ENCODE data around the gene BTRC. TPM values are rescaled to one million over a fixed set of nuclear protein-coding genes. Genes with fewer than 3 reads are reported as not detected.

Gene BTRC
- total RNA-seq, 4 donors from 2014 or later = 12.6 to 26.5 (median 20.7) TPM

GRCh38 chr10:101566333-101567164 is 212.6 kb downstream of the BTRC start:
- intact Hi-C loops (cut with DNase I; ENCODE audit: low total_unique reads) = loop anchor here (5.0 kb wide), 1 partner anchor 349 kb away; no protein-coding TSS in a partner anchor
- Histone ChIP-seq H3K27me3 (peaks cover 16 to 37% of the 10 kb centered on the region in 2 donors), H3K4me3 (no peak overlapping the region), H3K9me3 (no peaks in the 10 kb centered on the region), H3K4me1 (peaks cover 0 to 15% of the 10 kb centered on the region in 2 donors), H3K27ac (no peak overlapping the region), H3K36me3 (no peaks in the 10 kb centered on the region)
- DNase-seq = peak in 1 of 2 donors; percentile 11
- no peak for TF ChIP-seq CTCF (IDR thresholded peaks at IDR 0.05)
- TF ChIP-seq POLR2A (IDR thresholded peaks at IDR 0.05) = no peak

GRCh38 chr10:101567165-101568006 is 213.4 kb downstream of the BTRC start:
- Histone ChIP-seq H3K9me3 (peaks cover 0 to under 1% of the 10 kb centered on the region in 2 donors), H3K27me3 (peaks cover 16 to 37% of the 10 kb centered on the region in 2 donors), H3K27ac (no peak overlapping the region), H3K4me1 (peaks cover 0 to 15% of the 10 kb centered on the region in 2 donors), H3K4me3 (no peak overlapping the region), H3K36me3 (no peaks in the 10 kb centered on the region)
- DNase-seq = peak in 1 of 2 donors; percentile 1
- no peak for TF ChIP-seq POLR2A (IDR thresholded peaks at IDR 0.05)
- no peak for TF ChIP-seq CTCF (IDR thresholded peaks at IDR 0.05)
- intact Hi-C loops (cut with DNase I; ENCODE audit: low total_unique reads) = loop anchor here (5.0 kb wide), 1 partner anchor 350 kb away; no protein-coding TSS in a partner anchor

- intact Hi-C loops (cut with DNase I; ENCODE audit: low total_unique reads) = loop anchor here (5.0 kb wide), 1 partner anchor 351 kb away; no protein-coding TSS in a partner anchor
- Histone ChIP-seq H3K4me1 (peaks cover 0 to 15% of the 10 kb centered on the region in 2 donors), H3K36me3 (no peaks in the 10 kb centered on the region), H3K27me3 (peaks cover 16 to 37% of the 10 kb centered on the region in 2 donors), H3K4me3 (no peak overlapping the region), H3K9me3 (peaks cover 0 to 8% of the 10 kb centered on the region in 2 donors), H3K27ac (no peak overlapping the region)
- TF ChIP-seq POLR2A (IDR thresholded peaks at IDR 0.05) = no peak
- TF ChIP-seq CTCF (IDR thresholded peaks at IDR 0.05) = no peak
- DNase-seq = no peak
Observed at GRCh38 chr10:101568054-101568745, 214.2 kb downstream of the BTRC start.

- H3K4me1 ChIP-seq = peaks cover 0 to 15% of the 10 kb centered on the region in 2 donors
- no peak overlapping the region for H3K4me3 ChIP-seq
- no peaks in the 10 kb centered on the region for H3K36me3 ChIP-seq
- TF ChIP-seq CTCF (IDR thresholded peaks at IDR 0.05) = no peak
- TF ChIP-seq POLR2A (IDR thresholded peaks at IDR 0.05) = no peak
- no peak for DNase-seq
- H3K9me3 ChIP-seq = peaks cover 0 to 8% of the 10 kb centered on the region in 2 donors
- intact Hi-C loops (cut with DNase I; ENCODE audit: low total_unique reads) = loop anchor here (5.0 kb wide), 1 partner anchor 352 kb away; no protein-coding TSS in a partner anchor
- peaks cover 16 to 37% of the 10 kb centered on the region in 2 donors for H3K27me3 ChIP-seq
- H3K27ac ChIP-seq = no peak overlapping the region
Observed at GRCh38 chr10:101569323-101569621, 215.3 kb downstream of the BTRC start.
